Upper lobe of left lung (tissue), 6 donors: ENCODE data around the gene SDCBP2. TPM values are rescaled to one million over a fixed set of nuclear protein-coding genes. Genes with fewer than 3 reads are reported as not detected.
A peak's percentile ranks its signal among the peaks of the same experiment; 100 is the strongest.

Source experiments
- ATAC-seq, 2 donors: fragments of 200-7000 bp; cut with Tn5 transposase; one replicate each; pipeline ENCODE4 v1.9.1; 2022; ENCODE audit warnings: mild to moderate bottlenecking in 2 of 2, moderate library complexity in 2 of 2; ENCODE audit not compliant: low FRiP score in 2 of 2
- DNase-seq, 2 donors: peaks; one replicate each; pipeline ENCODE4 v3.0.0-alpha.2; 2019 to 2020
- H3K27ac ChIP-seq, 4 donors: fragments of 200-600 bp; sonication (generic); one replicate each; pipeline ENCODE4 v1.5.1; 2016 to 2019
- H3K27me3 ChIP-seq, 4 donors: fragments of 200-600 bp; sonication (generic); one replicate each; pipeline ENCODE4 v1.5.1; 2017 to 2019
- H3K36me3 ChIP-seq, 4 donors: fragments of 200-600 bp; sonication (generic); one replicate each; pipeline ENCODE4 v1.5.1; 2016 to 2019
- H3K4me1 ChIP-seq, 4 donors: fragments of 200-600 bp; sonication (generic); one replicate each; pipeline ENCODE4 v1.5.1; 2018 to 2019
- H3K4me3 ChIP-seq, 4 donors: fragments of 200-600 bp; sonication (generic); one replicate each; pipeline ENCODE4 v1.5.1; 2017 to 2019; ENCODE audit warnings: mild to moderate bottlenecking in 2 of 4, moderate library complexity in 1 of 4
- H3K9me3 ChIP-seq, 4 donors: fragments of 200-600 bp; sonication (generic); one replicate each; pipeline ENCODE4 v1.5.1; 2018 to 2019
- EP300 ChIP-seq, 4 donors: sonication (generic); formaldehyde crosslinking; IDR thresholded peaks; one replicate each; pipeline ENCODE4 v1.5.1; 2017; ENCODE audit warnings: antibody characterized with exemption in 4 of 4, control low read depth in 2 of 4
- POLR2A ChIP-seq, 4 donors: fragments of 450-650 bp; IDR thresholded peaks; one replicate each; pipeline ENCODE4 v1.5.1; 2016 to 2017; ENCODE audit warnings: antibody characterized with exemption in 4 of 4, mild to moderate bottlenecking in 2 of 4
- POLR2AphosphoS5 ChIP-seq, 2 donors: sonication (generic); formaldehyde crosslinking; IDR thresholded peaks; one replicate each; pipeline ENCODE4 v1.5.1; 2017; ENCODE audit warnings: antibody characterized with exemption in 2 of 2
- WGBS, 2 donors: methylation state at CpG; one replicate each; pipeline ENCODE4 v1.1.5; 2017 to 2018; 5-methylcytosine and 5-hydroxymethylcytosine counted together
- total RNA-seq, 6 donors: library from RNA; depleted of rRNA in 4 of 6; stranded (reverse); fragments of >200 nt in 4 of 6; gene quantifications; one replicate each; pipeline versions ENCODE4 v1.1.0 to v1.2.1, GENCODE V29; 2016 to 2021
- TF ChIP-seq, protein P1 (sequence below), 6 experiments: fragments of 450-650 bp in 4 of 6; fragments of 200-600 bp in 2 of 6; sonication (generic) in 2 of 6; IDR thresholded peaks; one replicate each; pipeline ENCODE4 v1.5.1; 2016 to 2019; ENCODE audit warnings: antibody characterized with exemption in 6 of 6
- donor health status: DM: no; HTN: no; CAD: no; lungs with moderate emphysema.
- donor health status: DM: no; HTN: yes; CAD: no; lungs with severe emphysema.

Gene SDCBP2
- total RNA-seq, 6 donors from 2014 or later = 6.3 to 34.0 (median 15.9) TPM

DNA sequence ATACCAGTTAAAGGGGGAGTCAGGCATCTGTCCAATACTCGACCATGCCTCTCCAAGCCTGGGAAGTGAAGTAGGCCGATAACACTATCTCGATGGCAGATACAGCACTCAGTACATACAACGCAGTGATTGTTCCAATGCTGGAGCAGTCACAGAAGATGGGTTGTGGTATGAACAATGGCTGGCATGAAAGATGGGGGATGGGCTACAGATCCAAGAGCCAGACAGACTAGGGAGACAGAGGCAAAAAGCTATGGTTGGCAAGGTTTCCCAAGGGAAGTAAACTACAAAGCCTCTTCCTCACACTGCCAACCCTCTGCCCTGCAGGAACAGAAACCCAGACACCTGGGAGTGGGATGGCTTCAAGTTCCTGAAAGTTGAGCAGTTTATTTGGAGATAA is 44.7 kb upstream of the SDCBP2 start:
- TF ChIP-seq EP300 (IDR thresholded peaks at IDR 0.05) = no peak
- no peak for TF ChIP-seq POLR2A (IDR thresholded peaks at IDR 0.05)
- TF ChIP-seq, protein P1, sequence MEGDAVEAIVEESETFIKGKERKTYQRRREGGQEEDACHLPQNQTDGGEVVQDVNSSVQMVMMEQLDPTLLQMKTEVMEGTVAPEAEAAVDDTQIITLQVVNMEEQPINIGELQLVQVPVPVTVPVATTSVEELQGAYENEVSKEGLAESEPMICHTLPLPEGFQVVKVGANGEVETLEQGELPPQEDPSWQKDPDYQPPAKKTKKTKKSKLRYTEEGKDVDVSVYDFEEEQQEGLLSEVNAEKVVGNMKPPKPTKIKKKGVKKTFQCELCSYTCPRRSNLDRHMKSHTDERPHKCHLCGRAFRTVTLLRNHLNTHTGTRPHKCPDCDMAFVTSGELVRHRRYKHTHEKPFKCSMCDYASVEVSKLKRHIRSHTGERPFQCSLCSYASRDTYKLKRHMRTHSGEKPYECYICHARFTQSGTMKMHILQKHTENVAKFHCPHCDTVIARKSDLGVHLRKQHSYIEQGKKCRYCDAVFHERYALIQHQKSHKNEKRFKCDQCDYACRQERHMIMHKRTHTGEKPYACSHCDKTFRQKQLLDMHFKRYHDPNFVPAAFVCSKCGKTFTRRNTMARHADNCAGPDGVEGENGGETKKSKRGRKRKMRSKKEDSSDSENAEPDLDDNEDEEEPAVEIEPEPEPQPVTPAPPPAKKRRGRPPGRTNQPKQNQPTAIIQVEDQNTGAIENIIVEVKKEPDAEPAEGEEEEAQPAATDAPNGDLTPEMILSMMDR (IDR thresholded peaks at IDR 0.05) = no peak
- no peak for TF ChIP-seq POLR2AphosphoS5 (IDR thresholded peaks at IDR 0.05)
- Histone ChIP-seq H3K36me3 (peaks cover 0 to 67% (median 12%) of the 10 kb centered on the region in 4 donors), H3K9me3 (no peaks in the 10 kb centered on the region), H3K4me3 (no peak overlapping the region), H3K27ac (peak overlapping the region in 3 of 4 donors; percentile 48 to 75 (median 71)), H3K27me3 (no peaks in the 10 kb centered on the region), H3K4me1 (peaks cover 67 to 80% (median 73%) of the 10 kb centered on the region in 4 donors)
- DNase-seq (no peak), ATAC-seq (no peak)
- WGBS, 2 donors = 51 to 62% methylated on average over 4 of the region's 4 CpGs

DNA sequence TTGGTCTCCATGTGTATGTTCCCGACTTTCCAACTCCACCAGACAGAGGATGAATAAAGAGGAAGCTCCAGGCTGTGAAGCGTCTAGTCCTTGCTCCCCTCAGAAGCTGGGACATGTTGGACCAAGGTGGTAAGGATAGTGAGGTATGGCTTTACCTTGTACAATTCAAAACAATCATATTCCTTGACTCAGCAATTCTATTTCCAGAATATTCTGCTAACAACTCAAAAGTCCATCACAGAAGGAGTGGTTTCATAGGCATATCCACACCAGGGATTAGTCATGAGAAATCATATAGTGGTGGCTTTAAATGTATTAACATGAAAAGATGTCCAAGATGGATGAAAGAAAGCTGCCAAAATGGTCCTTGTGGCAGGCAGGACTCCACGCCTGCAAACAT is 44.1 kb upstream of the SDCBP2 start:
- Histone ChIP-seq H3K27ac (peak overlapping the region in 3 of 4 donors; percentile 48 to 75 (median 71)), H3K36me3 (peaks cover 0 to 73% (median 16%) of the 10 kb centered on the region in 4 donors), H3K27me3 (no peaks in the 10 kb centered on the region), H3K9me3 (no peaks in the 10 kb centered on the region), H3K4me3 (no peak overlapping the region), H3K4me1 (peaks cover 61 to 75% (median 67%) of the 10 kb centered on the region in 4 donors)
- DNase-seq = no peak
- ATAC-seq = no peak
- WGBS, 2 donors = 72 to 78% methylated on average over 3 of the region's 3 CpGs
- TF ChIP-seq, protein P1 (IDR thresholded peaks at IDR 0.05) = no peak
- no peak for TF ChIP-seq EP300 (IDR thresholded peaks at IDR 0.05)
- TF ChIP-seq POLR2AphosphoS5 (IDR thresholded peaks at IDR 0.05) = no peak
- TF ChIP-seq POLR2A (IDR thresholded peaks at IDR 0.05) = no peak

- Histone ChIP-seq H3K27ac (peak overlapping the region in 2 of 4 donors; percentile 5 to 63), H3K4me1 (peaks cover 51 to 66% (median 56%) of the 10 kb centered on the region in 4 donors), H3K4me3 (no peak overlapping the region), H3K9me3 (no peaks in the 10 kb centered on the region), H3K27me3 (no peaks in the 10 kb centered on the region), H3K36me3 (peaks cover 0 to 83% (median 19%) of the 10 kb centered on the region in 4 donors)
- ATAC-seq (no peak), DNase-seq (no peak)
- no peak for TF ChIP-seq EP300 (IDR thresholded peaks at IDR 0.05)
- TF ChIP-seq, protein P1 (IDR thresholded peaks at IDR 0.05) = no peak
- TF ChIP-seq POLR2A (IDR thresholded peaks at IDR 0.05) = no peak
- no peak for TF ChIP-seq POLR2AphosphoS5 (IDR thresholded peaks at IDR 0.05)
- 71 to 72% methylated on average over 5 of the region's 5 CpGs for WGBS, 2 donors
Measured at GRCh38 chr20:1371830-1372539, 43.0 kb upstream of the SDCBP2 start.

- Histone ChIP-seq H3K27me3 (no peaks in the 10 kb centered on the region), H3K4me1 (peaks cover 44 to 63% (median 50%) of the 10 kb centered on the region in 4 donors), H3K27ac (peak overlapping the region in 3 of 4 donors; percentile 5 to 57 (median 18)), H3K9me3 (no peaks in the 10 kb centered on the region), H3K36me3 (peaks cover 0 to 85% (median 19%) of the 10 kb centered on the region in 4 donors), H3K4me3 (no peak overlapping the region)
- 65 to 74% methylated on average over 3 of the region's 3 CpGs for WGBS, 2 donors
- DNase-seq (no peak), ATAC-seq (peak in 1 of 2 donors; percentile 72)
- TF ChIP-seq POLR2A (IDR thresholded peaks at IDR 0.05) = no peak
- TF ChIP-seq, protein P1 (IDR thresholded peaks at IDR 0.05) = no peak
- TF ChIP-seq EP300 (IDR thresholded peaks at IDR 0.05) = no peak
- TF ChIP-seq POLR2AphosphoS5 (IDR thresholded peaks at IDR 0.05) = no peak
Measured at GRCh38 chr20:1371202-1371782, 42.4 kb upstream of the SDCBP2 start.
